Measurements from ENCODE around the gene MRTFA.

- TF ChIP-seq, protein P1, sequence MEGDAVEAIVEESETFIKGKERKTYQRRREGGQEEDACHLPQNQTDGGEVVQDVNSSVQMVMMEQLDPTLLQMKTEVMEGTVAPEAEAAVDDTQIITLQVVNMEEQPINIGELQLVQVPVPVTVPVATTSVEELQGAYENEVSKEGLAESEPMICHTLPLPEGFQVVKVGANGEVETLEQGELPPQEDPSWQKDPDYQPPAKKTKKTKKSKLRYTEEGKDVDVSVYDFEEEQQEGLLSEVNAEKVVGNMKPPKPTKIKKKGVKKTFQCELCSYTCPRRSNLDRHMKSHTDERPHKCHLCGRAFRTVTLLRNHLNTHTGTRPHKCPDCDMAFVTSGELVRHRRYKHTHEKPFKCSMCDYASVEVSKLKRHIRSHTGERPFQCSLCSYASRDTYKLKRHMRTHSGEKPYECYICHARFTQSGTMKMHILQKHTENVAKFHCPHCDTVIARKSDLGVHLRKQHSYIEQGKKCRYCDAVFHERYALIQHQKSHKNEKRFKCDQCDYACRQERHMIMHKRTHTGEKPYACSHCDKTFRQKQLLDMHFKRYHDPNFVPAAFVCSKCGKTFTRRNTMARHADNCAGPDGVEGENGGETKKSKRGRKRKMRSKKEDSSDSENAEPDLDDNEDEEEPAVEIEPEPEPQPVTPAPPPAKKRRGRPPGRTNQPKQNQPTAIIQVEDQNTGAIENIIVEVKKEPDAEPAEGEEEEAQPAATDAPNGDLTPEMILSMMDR (IDR thresholded peaks at IDR 0.05), result no peak
- TF ChIP-seq ZFX (IDR thresholded peaks at IDR 0.05; ENCODE audit: borderline replicate concordance), result no peak
These were observed 34.3 kb downstream of the MRTFA start for GRCh38 chr22:40602231-40602630.

All from 22Rv1 (cell line).